Spleen (tissue), 11 donors: ENCODE data around the gene FAM193A. TPM values are rescaled to one million over a fixed set of nuclear protein-coding genes. Genes with fewer than 3 reads are reported as not detected.

Experiments used
- DNase-seq: peaks from one replicate; pipeline ENCODE4 v3.0.0-alpha.2; 2020
- H3K27ac ChIP-seq, 8 donors: fragments of 200-600 bp; sonication (generic) in 7 of 8; 1 replicate in 4 of 8; 2 replicates in 4 of 8; pipeline versions ENCODE4 v1.5.0 to v1.8.0; 2016 to 2021; ENCODE audit warnings: inconsistent platforms in 4 of 8, mild to moderate bottlenecking in 4 of 8, moderate library complexity in 1 of 8
- H3K27me3 ChIP-seq, 7 donors: fragments of 200-600 bp; sonication (generic) in 6 of 7; replicated peaks in 1 of 7; 1 replicate in 4 of 7; 2 replicates in 3 of 7; pipeline versions ENCODE4 v1.5.0 to v1.8.0; 2016 to 2021; ENCODE audit warnings: inconsistent platforms in 3 of 7, mild to moderate bottlenecking in 1 of 7
- H3K36me3 ChIP-seq, 6 donors: fragments of 200-600 bp; sonication (generic) in 5 of 6; 1 replicate in 4 of 6; 2 replicates in 2 of 6; pipeline versions ENCODE4 v1.5.0 to v1.8.0; 2016 to 2021; ENCODE audit warnings: inconsistent platforms in 2 of 6
- H3K4me1 ChIP-seq, 6 donors: fragments of 200-600 bp; sonication (generic) in 5 of 6; 1 replicate in 3 of 6; 2 replicates in 3 of 6; pipeline versions ENCODE4 v1.5.0 to v1.8.0; 2016 to 2021; ENCODE audit warnings: inconsistent platforms in 3 of 6
- H3K4me3 ChIP-seq, 8 donors: fragments of 200-600 bp; sonication (generic) in 7 of 8; 1 replicate in 4 of 8; 2 replicates in 4 of 8; pipeline versions ENCODE4 v1.5.0 to v1.8.0; 2016 to 2021; ENCODE audit warnings: inconsistent platforms in 4 of 8, mild to moderate bottlenecking in 4 of 8, moderate library complexity in 2 of 8
- H3K9me3 ChIP-seq, 8 donors: fragments of 200-600 bp; sonication (generic) in 7 of 8; 1 replicate in 4 of 8; 2 replicates in 4 of 8; pipeline versions ENCODE4 v1.5.0 to v1.8.0; 2016 to 2021; ENCODE audit warnings: inconsistent platforms in 4 of 8
- POLR2A ChIP-seq, 3 donors: fragments of 450-650 bp; IDR thresholded peaks; one replicate each; pipeline ENCODE4 v1.5.1; 2017; ENCODE audit warnings: antibody characterized with exemption in 3 of 3, mild to moderate bottlenecking in 1 of 3
- POLR2AphosphoS5 ChIP-seq, 3 donors: sonication (generic); formaldehyde crosslinking; IDR thresholded peaks; one replicate each; pipeline ENCODE4 v1.5.1; 2017; ENCODE audit warnings: antibody characterized with exemption in 3 of 3
- WGBS, 5 donors: extraction: QIAGEN DNeasy Blood & Tissue Kit in 3 of 5; methylation state at CpG; one replicate each; pipeline versions ENCODE4 v1.1.5 to v1.1.7; 2013 to 2018; 5-methylcytosine and 5-hydroxymethylcytosine counted together
- intact Hi-C: fragments of 100-400 bp; cut with DNase I; formaldehyde crosslinking; loops from one replicate; pipeline ENCODE4 v1.15.0; 2023; ENCODE audit warnings: low total_unique reads
- polyA plus RNA-seq, 3 donors: library from polyadenylated mRNA; stranded (reverse); fragments of 200-250 nt; gene quantifications; one replicate each; pipeline ENCODE4 v1.2.1, GENCODE V29; 2013
- total RNA-seq, 7 donors: library from RNA; depleted of rRNA in 3 of 7; stranded (reverse); fragments of >200 nt in 3 of 7; fragmentation: NEBNext Ultra II Directional in 4 of 7; extraction: Animal tissue kit (Norgen Biotek cat#: 25700) in 4 of 7; gene quantifications; one replicate each; pipeline versions ENCODE4 v1.1.0 to v1.2.1, GENCODE V29; 2016 to 2021
- TF ChIP-seq, protein P1 (sequence below), 11 experiments: fragments of 200-600 bp in 7 of 11; fragments of 450-650 bp in 4 of 11; sonication (generic) in 4 of 11; IDR thresholded peaks in 8 of 11; conservative IDR thresholded peaks in 3 of 11; 1 replicate in 7 of 11; 2 replicates in 4 of 11; pipeline versions ENCODE4 v1.4.0 to v1.8.0; 2016 to 2021; ENCODE audit warnings: antibody characterized with exemption in 11 of 11, inconsistent platforms in 4 of 11, mild to moderate bottlenecking in 1 of 11
- donor health status: healthy with polysubstance abuse.
- donor health status: DM: no; HTN: no; CAD: no; lungs with moderate emphysema.
- donor health status: DM: no; HTN: no; CAD: no.
- donor health status: Bipolar disorder and iron deficiency.
- donor health status: healthy.
- donor health status: DM: no; HTN: no; CAD: no.
- donor health status: DM: yes; HTN: yes; CAD: no.

FAM193A gene
- total and polyA plus RNA-seq, 10 donors, result 6.2 to 37.7 (median 31.6) TPM

DNA sequence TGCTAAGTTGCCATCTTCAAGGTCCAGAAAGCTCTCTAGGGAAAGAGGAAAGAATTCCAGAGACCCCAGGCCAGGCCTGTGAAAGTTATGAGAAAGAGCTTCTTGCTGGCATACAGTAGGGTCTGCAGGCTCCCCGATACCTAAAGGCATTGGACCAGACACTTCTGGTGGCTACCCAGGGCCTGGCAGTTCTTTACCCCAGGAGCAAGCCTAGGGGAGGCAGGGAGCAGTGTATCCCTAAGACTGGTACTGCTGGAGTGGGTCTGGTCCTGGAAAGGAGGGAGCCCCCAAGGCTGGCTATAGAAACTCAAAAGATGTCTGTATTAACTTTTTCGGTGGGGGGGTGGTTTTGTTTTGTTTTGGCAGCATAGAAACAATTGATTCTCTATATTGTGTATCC lies 19.8 kb upstream of the FAM193A start:
- no peak for DNase-seq
- 89 to 98% (median 95%) methylated on average over 2 of the region's 2 CpGs for WGBS, 5 donors

DNA sequence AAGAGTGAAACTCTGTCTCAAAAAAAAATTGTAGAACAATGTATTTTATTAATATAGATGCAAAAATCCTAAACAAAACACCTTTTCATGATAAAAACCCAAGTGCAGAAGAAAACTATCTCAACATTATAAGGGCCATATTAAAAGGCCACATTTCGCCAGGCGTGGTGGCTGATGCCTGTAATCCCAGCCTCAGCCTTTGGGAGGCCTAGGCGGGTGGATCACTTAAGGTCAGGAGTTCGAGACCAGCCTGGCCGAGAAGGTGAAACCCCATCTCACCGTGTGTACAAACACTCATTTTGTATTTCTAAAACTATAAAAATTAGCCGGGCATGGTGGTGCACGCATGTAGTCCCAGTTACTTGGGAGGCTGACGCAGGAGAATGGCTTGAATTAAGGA lies 9.9 kb upstream of the FAM193A start:
- no peak for DNase-seq
- 90 to 97% (median 95%) methylated on average over 9 of the region's 9 CpGs for WGBS, 5 donors
- Histone ChIP-seq H3K4me1 (no peaks in the 10 kb centered on the region), H3K27me3 (no peaks in the 10 kb centered on the region), H3K9me3 (no peaks in the 10 kb centered on the region), H3K36me3 (no peaks in the 10 kb centered on the region), H3K4me3 (no peak overlapping the region), H3K27ac (no peak overlapping the region)
- TF ChIP-seq POLR2A (IDR thresholded peaks at IDR 0.05), result no peak
- TF ChIP-seq POLR2AphosphoS5 (IDR thresholded peaks at IDR 0.05), result no peak
- TF ChIP-seq, protein P1, sequence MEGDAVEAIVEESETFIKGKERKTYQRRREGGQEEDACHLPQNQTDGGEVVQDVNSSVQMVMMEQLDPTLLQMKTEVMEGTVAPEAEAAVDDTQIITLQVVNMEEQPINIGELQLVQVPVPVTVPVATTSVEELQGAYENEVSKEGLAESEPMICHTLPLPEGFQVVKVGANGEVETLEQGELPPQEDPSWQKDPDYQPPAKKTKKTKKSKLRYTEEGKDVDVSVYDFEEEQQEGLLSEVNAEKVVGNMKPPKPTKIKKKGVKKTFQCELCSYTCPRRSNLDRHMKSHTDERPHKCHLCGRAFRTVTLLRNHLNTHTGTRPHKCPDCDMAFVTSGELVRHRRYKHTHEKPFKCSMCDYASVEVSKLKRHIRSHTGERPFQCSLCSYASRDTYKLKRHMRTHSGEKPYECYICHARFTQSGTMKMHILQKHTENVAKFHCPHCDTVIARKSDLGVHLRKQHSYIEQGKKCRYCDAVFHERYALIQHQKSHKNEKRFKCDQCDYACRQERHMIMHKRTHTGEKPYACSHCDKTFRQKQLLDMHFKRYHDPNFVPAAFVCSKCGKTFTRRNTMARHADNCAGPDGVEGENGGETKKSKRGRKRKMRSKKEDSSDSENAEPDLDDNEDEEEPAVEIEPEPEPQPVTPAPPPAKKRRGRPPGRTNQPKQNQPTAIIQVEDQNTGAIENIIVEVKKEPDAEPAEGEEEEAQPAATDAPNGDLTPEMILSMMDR (IDR thresholded peaks at IDR 0.05 in 8 of 11, conservative IDR thresholded peaks at IDR 0.05 in 3 of 11), result no peak
- intact Hi-C loops, result no loop called here

More for the DNA sequence above, 19.8 kb upstream of the FAM193A start:
- H3K9me3 ChIP-seq, result no peaks in the 10 kb centered on the region
- H3K4me1 ChIP-seq, result peaks cover 0 to 7% (median 3%) of the 10 kb centered on the region in 6 donors
- no peak overlapping the region for H3K4me3 ChIP-seq
- H3K36me3 ChIP-seq, result peaks cover 4 to 84% (median 50%) of the 10 kb centered on the region in 6 donors
- no peaks in the 10 kb centered on the region for H3K27me3 ChIP-seq
- intact Hi-C loops, result no loop called here
- no peak overlapping the region for H3K27ac ChIP-seq
- TF ChIP-seq, protein P1 (IDR thresholded peaks at IDR 0.05 in 8 of 11, conservative IDR thresholded peaks at IDR 0.05 in 3 of 11), result no peak
- TF ChIP-seq POLR2A (IDR thresholded peaks at IDR 0.05) (no peak), POLR2AphosphoS5 (IDR thresholded peaks at IDR 0.05) (no peak)

DNA sequence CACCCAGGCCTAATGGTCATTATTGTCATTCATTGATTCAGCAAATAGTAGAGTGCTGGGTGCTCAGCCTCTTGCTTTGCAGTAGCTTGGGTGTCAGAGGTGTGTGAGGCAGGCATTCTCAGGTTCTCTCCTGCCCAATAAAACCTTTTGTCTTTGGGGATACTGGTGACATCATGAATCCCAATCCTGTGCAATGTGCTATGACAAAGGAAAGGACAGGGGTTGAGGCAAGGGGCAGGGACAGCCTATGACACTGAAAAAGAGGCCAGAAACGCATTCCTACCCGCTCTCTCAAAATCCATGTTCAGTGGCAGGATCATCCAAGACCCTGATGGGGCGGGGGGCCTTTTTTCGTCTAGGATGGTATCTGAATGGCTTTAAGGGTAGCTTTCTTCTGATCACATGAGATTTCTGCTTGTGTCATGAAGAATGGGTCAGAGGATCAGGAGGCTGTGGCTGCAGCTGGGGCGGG lies 1.5 kb upstream of the FAM193A start:
- intact Hi-C loops, result no loop called here
- WGBS, 5 donors, result 50 to 57% (median 51%) methylated on average over 5 of the region's 5 CpGs
- Histone ChIP-seq H3K36me3 (peaks cover 0 to 9% (median 0%) of the 10 kb centered on the region in 6 donors), H3K27ac (peak overlapping the region; percentile 85 to 96 (median 93)), H3K27me3 (no peaks in the 10 kb centered on the region), H3K4me1 (peaks cover 17 to 38% (median 33%) of the 10 kb centered on the region in 6 donors), H3K4me3 (peak overlapping the region in 7 of 8 donors; percentile 57 to 97 (median 81)), H3K9me3 (no peaks in the 10 kb centered on the region)
- TF ChIP-seq, protein P1 (IDR thresholded peaks at IDR 0.05 in 8 of 11, conservative IDR thresholded peaks at IDR 0.05 in 3 of 11), result no peak
- TF ChIP-seq POLR2AphosphoS5 (IDR thresholded peaks at IDR 0.05) (no peak), POLR2A (IDR thresholded peaks at IDR 0.05) (no peak)
- DNase-seq, result no peak

DNA sequence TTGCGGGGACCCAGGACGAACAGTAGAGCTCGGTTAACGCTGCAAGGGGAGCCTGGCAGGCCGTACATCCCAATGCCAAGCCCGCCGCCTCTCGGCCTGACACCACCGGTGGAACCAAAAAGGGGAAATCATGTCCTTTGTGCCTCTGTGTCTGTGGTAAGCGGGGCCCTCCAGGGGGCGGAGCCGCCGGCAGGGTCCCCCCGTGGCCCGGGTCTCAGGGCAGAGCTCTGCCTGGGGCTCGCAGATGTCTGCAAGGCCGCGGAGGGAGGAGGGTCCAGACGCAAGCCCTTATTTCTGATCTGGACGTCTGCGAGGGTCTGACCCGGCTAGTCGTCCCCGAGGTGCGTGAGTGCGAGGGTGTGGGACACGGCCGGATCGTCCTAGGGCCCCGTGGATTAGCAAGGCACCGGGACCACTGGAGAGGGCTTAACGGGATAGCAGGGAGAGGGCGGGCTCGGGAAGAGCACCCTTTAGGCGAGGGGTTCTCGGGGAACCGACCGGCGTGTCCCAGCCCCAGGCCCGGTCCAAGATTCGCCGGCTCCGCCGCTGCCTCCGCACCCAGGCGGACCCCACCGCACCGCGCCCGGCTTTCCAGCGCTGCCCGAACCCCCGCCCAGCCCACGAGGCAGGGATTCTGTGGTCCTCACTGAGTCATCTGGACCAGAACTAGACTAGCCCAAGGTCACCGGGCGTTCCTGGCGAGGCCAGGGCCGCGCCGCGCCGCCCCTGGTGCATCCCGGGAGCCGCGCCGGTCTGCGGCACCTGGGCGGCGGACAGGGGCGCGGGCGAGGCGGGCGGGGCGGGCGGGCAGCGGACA lies 863 bp upstream of the FAM193A start:
- TF ChIP-seq POLR2AphosphoS5 (IDR thresholded peaks at IDR 0.05) (peak in 1 of 3 donors; percentile 68), POLR2A (IDR thresholded peaks at IDR 0.05) (peak in 1 of 3 donors; percentile 3)
- TF ChIP-seq, protein P1 (IDR thresholded peaks at IDR 0.05 in 8 of 11, conservative IDR thresholded peaks at IDR 0.05 in 3 of 11), result peak in 6 of 11 experiments; percentile 19 to 48 (median 30)
- Histone ChIP-seq H3K36me3 (peaks cover 0 to 9% (median 0%) of the 10 kb centered on the region in 6 donors), H3K27ac (peak overlapping the region; percentile 85 to 96 (median 93)), H3K9me3 (no peaks in the 10 kb centered on the region), H3K4me1 (peaks cover 17 to 44% (median 34%) of the 10 kb centered on the region in 6 donors), H3K27me3 (no peaks in the 10 kb centered on the region), H3K4me3 (peak overlapping the region; percentile 57 to 97 (median 78))
- DNase-seq, result peak; percentile 93
- WGBS, 5 donors, result 1 to 7% (median 1%) methylated on average over 17 to 77 of the region's 77 CpGs
- intact Hi-C loops, result no loop called here
